GM10847 (cell line): Measurements from ENCODE around the gene THAP4.

ENCODE experiments used
- POLR2A ChIP-seq: IDR thresholded peaks from 2 replicates; pipeline ENCODE4 v1.6.1; 2011; ENCODE audit not compliant: insufficient read length; ENCODE audit errors: extremely low read depth

Gene THAP4

GRCh38 chr2:241670333-241671110 is 33.6 kb upstream of the THAP4 start:
- no peak for TF ChIP-seq POLR2A

- TF ChIP-seq POLR2A: no peak
Measured at GRCh38 chr2:241668839-241669238, 31.9 kb upstream of the THAP4 start.

GRCh38 chr2:241668354-241668753 is 31.4 kb upstream of the THAP4 start:
- TF ChIP-seq POLR2A: no peak

GRCh38 chr2:241666627-241667400 is 29.9 kb upstream of the THAP4 start:
- no peak for TF ChIP-seq POLR2A

- no peak for TF ChIP-seq POLR2A
Measured at GRCh38 chr2:241665731-241666440, 28.9 kb upstream of the THAP4 start.

- TF ChIP-seq POLR2A: no peak
Measured at GRCh38 chr2:241660593-241661213, 23.7 kb upstream of the THAP4 start.

- no peak for TF ChIP-seq POLR2A
Measured at GRCh38 chr2:241659150-241659739, 22.3 kb upstream of the THAP4 start.

GRCh38 chr2:241658296-241658695 is 21.3 kb upstream of the THAP4 start:
- no peak for TF ChIP-seq POLR2A

- no peak for TF ChIP-seq POLR2A
Measured at GRCh38 chr2:241657786-241658254, 20.9 kb upstream of the THAP4 start.

- TF ChIP-seq POLR2A: no peak
Measured at GRCh38 chr2:241656190-241656741, 19.3 kb upstream of the THAP4 start.

GRCh38 chr2:241655516-241656189 is 18.7 kb upstream of the THAP4 start:
- no peak for TF ChIP-seq POLR2A

- TF ChIP-seq POLR2A: no peak
Measured at GRCh38 chr2:241654551-241654950, 17.6 kb upstream of the THAP4 start.

GRCh38 chr2:241653210-241653750 is 16.3 kb upstream of the THAP4 start:
- TF ChIP-seq POLR2A: no peak

GRCh38 chr2:241652722-241653121 is 15.8 kb upstream of the THAP4 start:
- TF ChIP-seq POLR2A: no peak
